Activated B cell treated with CpG ODN at 0.5 μM for 24 hours (primary cell): ENCODE data around the gene ITPRIPL2. TPM values are rescaled to one million over a fixed set of nuclear protein-coding genes. Genes with fewer than 3 reads are reported as not detected.

ENCODE experiments used
- ATAC-seq: fragments of 200-7000 bp; cut with Tn5 transposase; one replicate; pipeline ENCODE4 v1.10.0; 2021; ENCODE audit warnings: low read depth, mild to moderate bottlenecking, moderate library complexity
- CTCF ChIA-PET: fragments of 350-600 bp; sonication (Branson Sonifier 250); formaldehyde crosslinking; loops from one replicate; lab custom pipeline; 2021; ENCODE audit warnings: antibody characterized with exemption; lab: Charles Lee
- POLR2A ChIA-PET: fragments of 350-600 bp; sonication (Branson Sonifier 250); formaldehyde crosslinking; loops from one replicate; lab custom pipeline; 2021; ENCODE audit warnings: antibody characterized with exemption; lab: Charles Lee
- DNase-seq: peaks from one replicate; pipeline ENCODE4 v3.0.0; 2022
- H3K27ac Mint-ChIP-seq: one replicate; pipeline ENCODE4 v1.8.0; 2020; ENCODE audit warnings: mixed read lengths
- H3K27me3 Mint-ChIP-seq: one replicate; pipeline ENCODE4 v1.8.0; 2021; ENCODE audit warnings: mixed read lengths
- H3K36me3 Mint-ChIP-seq: one replicate; pipeline ENCODE4 v1.8.0; 2021; ENCODE audit warnings: low read depth, mixed read lengths
- H3K4me1 Mint-ChIP-seq: one replicate; pipeline ENCODE4 v1.8.0; 2021; ENCODE audit warnings: mixed read lengths
- H3K4me3 Mint-ChIP-seq: one replicate; pipeline ENCODE4 v1.8.0; 2020; ENCODE audit warnings: mild to moderate bottlenecking, mixed read lengths
- H3K9me3 Mint-ChIP-seq: one replicate; pipeline ENCODE4 v1.8.0; 2020; ENCODE audit warnings: mixed read lengths
- intact Hi-C: fragments of 100-400 bp; cut with micrococcal nuclease; formaldehyde crosslinking; loops from one replicate; pipeline ENCODE4 v1.15.1; 2024
- total RNA-seq: library from RNA; stranded (reverse); gene quantifications from 2 replicates; pipeline ENCODE4 v1.2.3, GENCODE V29; 2022
- TF ChIP-seq, protein P1 (sequence below): fragments of 200-600 bp; IDR thresholded peaks from one replicate; pipeline ENCODE4 v1.8.0; 2022; ENCODE audit warnings: antibody characterized with exemption, mild to moderate bottlenecking

The ITPRIPL2 gene
- total RNA-seq, 1 donor from 2014 or later = 8.3 TPM

DNA sequence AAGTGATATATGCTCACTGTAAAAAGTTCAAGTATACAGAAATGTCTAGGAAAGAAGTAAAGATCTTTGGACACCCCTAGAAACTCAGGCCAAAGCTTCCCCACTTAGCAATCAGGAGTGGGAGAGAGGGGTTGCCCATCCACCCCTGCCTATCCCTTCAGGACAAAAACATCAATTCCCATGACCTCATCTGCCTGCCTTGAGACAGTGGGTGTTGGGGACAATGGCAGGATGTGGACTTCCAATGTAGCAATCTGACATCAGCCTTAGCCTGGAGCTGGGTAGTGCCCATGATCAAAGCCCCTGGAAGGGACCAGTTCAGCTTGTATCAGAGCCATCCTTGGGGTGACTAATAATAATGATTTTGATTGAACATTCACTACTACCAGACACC is 18.1 kb downstream of the ITPRIPL2 start:
- ATAC-seq (no peak), DNase-seq (no peak)
- H3K36me3 Mint-ChIP-seq = no peaks in the 10 kb centered on the region
- ChIA-PET POLR2A (interaction anchor here (1.0 to 2.4 kb wide), 2 partner anchors 9 to 14 kb away, joined by 3 to 17 read pairs; no protein-coding TSS in a partner anchor), CTCF (interaction anchor here (1.4 kb wide), 1 partner anchor 37 kb away, joined by 3 read pairs; no protein-coding TSS in a partner anchor)
- no peaks in the 10 kb centered on the region for H3K9me3 Mint-ChIP-seq
- TF ChIP-seq, protein P1, sequence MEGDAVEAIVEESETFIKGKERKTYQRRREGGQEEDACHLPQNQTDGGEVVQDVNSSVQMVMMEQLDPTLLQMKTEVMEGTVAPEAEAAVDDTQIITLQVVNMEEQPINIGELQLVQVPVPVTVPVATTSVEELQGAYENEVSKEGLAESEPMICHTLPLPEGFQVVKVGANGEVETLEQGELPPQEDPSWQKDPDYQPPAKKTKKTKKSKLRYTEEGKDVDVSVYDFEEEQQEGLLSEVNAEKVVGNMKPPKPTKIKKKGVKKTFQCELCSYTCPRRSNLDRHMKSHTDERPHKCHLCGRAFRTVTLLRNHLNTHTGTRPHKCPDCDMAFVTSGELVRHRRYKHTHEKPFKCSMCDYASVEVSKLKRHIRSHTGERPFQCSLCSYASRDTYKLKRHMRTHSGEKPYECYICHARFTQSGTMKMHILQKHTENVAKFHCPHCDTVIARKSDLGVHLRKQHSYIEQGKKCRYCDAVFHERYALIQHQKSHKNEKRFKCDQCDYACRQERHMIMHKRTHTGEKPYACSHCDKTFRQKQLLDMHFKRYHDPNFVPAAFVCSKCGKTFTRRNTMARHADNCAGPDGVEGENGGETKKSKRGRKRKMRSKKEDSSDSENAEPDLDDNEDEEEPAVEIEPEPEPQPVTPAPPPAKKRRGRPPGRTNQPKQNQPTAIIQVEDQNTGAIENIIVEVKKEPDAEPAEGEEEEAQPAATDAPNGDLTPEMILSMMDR = no peak
- intact Hi-C loops = loop anchor here (5.0 kb wide), 1 partner anchor 35 kb away; no protein-coding TSS in a partner anchor
- peak overlapping the region; percentile 41 for H3K27ac Mint-ChIP-seq
- peaks cover 2% of the 10 kb centered on the region for H3K27me3 Mint-ChIP-seq
- peaks cover 42% of the 10 kb centered on the region for H3K4me1 Mint-ChIP-seq
- H3K4me3 Mint-ChIP-seq = no peak overlapping the region

DNA sequence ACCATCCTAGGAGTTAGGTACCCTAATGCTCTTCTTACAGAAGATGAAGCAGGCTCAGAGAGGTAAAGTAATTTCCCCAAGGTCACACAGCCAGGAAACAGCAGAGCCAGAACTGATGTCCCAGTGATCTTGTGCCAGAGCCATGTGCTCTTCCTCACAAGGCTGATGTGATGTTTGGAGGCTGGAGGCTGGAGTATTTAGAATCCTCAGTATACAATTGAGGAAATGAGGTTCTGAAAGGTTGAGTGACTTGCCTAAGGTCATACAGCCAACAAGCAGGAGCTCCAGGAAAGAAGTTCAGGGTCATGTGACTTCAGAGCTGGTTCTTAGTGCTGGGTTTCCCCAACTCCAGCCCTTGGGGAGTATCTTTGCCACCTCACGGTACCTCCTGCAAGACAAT is 18.5 kb downstream of the ITPRIPL2 start:
- no peaks in the 10 kb centered on the region for H3K36me3 Mint-ChIP-seq

GRCh38 chr16:19132898-19133297 is 19.1 kb downstream of the ITPRIPL2 start:
- ChIA-PET POLR2A (interaction anchor here (0.7 to 2.4 kb wide), 3 partner anchors 11 to 76 kb away, joined by 3 to 17 read pairs (median 3); no protein-coding TSS in a partner anchor), CTCF (interaction anchor here (1.4 kb wide), 1 partner anchor 38 kb away, joined by 3 read pairs; no protein-coding TSS in a partner anchor)
- Mint-ChIP-seq H3K9me3 (no peaks in the 10 kb centered on the region), H3K4me1 (peaks cover 35% of the 10 kb centered on the region), H3K27me3 (peaks cover 2% of the 10 kb centered on the region), H3K36me3 (no peaks in the 10 kb centered on the region), H3K4me3 (no peak overlapping the region), H3K27ac (peak overlapping the region; percentile 41)
- intact Hi-C loops = loop anchor here (5.0 kb wide), 1 partner anchor 36 kb away; no protein-coding TSS in a partner anchor
- ATAC-seq = peak; percentile 12
- no peak for DNase-seq
- TF ChIP-seq, protein P1 = no peak

More for the DNA sequence above, 18.5 kb downstream of the ITPRIPL2 start:
- Mint-ChIP-seq H3K27ac (peak overlapping the region; percentile 41), H3K4me3 (no peak overlapping the region), H3K9me3 (no peaks in the 10 kb centered on the region), H3K4me1 (peaks cover 40% of the 10 kb centered on the region), H3K27me3 (peaks cover 2% of the 10 kb centered on the region)
- intact Hi-C loops = loop anchor here (5.0 kb wide), 1 partner anchor 35 kb away; no protein-coding TSS in a partner anchor
- DNase-seq (no peak), ATAC-seq (peak; percentile 73)
- CTCF ChIA-PET = interaction anchor here (1.4 kb wide), 1 partner anchor 38 kb away, joined by 3 read pairs; no protein-coding TSS in a partner anchor
- POLR2A ChIA-PET = interaction anchor here (1.0 to 2.4 kb wide), 2 partner anchors 10 to 15 kb away, joined by 3 to 17 read pairs; no protein-coding TSS in a partner anchor
- TF ChIP-seq, protein P1 = no peak

GRCh38 chr16:19133600-19133999 is 19.8 kb downstream of the ITPRIPL2 start:
- Mint-ChIP-seq H3K36me3 (no peaks in the 10 kb centered on the region), H3K4me3 (no peak overlapping the region), H3K9me3 (no peaks in the 10 kb centered on the region), H3K4me1 (peaks cover 32% of the 10 kb centered on the region), H3K27ac (no peak overlapping the region), H3K27me3 (peaks cover 4% of the 10 kb centered on the region)
- ChIA-PET POLR2A (interaction anchor here (0.7 kb wide), 1 partner anchor 75 kb away, joined by 3 read pairs; no protein-coding TSS in a partner anchor), CTCF (no interaction called here)
- TF ChIP-seq, protein P1 = no peak
- intact Hi-C loops = loop anchor here (5.0 kb wide), 1 partner anchor 36 kb away; no protein-coding TSS in a partner anchor
- no peak for DNase-seq
- ATAC-seq = no peak

- Mint-ChIP-seq H3K4me1 (peaks cover 28% of the 10 kb centered on the region), H3K36me3 (no peaks in the 10 kb centered on the region), H3K27ac (no peak overlapping the region), H3K27me3 (peaks cover 6% of the 10 kb centered on the region), H3K9me3 (no peaks in the 10 kb centered on the region), H3K4me3 (no peak overlapping the region)
- TF ChIP-seq, protein P1 = no peak
- CTCF ChIA-PET = no interaction called here
- ATAC-seq (no peak), DNase-seq (no peak)
- intact Hi-C loops = no loop called here
- POLR2A ChIA-PET = no interaction called here
Measured at GRCh38 chr16:19135201-19135842, 21.6 kb downstream of the ITPRIPL2 start.
